ENCODE results near the gene PCDH9.

DNA sequence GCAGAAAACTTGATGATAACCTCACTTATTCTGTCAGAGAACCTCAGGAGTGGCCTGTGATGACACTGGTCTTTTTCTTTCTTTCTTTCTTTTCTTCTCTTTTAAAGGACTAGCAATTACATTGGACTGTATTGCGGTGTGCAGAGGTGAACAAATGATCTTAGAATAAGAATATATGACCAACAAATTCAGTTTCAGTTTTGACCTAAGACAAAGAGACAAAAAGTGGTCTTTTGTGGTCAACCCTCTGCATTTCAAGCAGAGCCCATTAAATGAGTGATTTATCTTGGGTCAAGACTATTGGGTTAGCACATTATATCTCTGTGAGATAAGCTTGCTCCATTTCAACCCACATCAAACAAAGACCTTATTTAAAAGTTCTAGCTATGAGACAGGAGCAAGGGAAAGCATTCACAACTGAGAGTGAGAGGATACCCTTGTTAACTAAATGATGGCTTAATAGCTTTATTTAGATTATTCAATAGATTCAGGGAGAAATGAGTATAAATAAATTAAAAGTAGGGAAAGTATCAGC, 644.4 kb downstream of the PCDH9 start:
- TF ChIP-seq, protein P1, sequence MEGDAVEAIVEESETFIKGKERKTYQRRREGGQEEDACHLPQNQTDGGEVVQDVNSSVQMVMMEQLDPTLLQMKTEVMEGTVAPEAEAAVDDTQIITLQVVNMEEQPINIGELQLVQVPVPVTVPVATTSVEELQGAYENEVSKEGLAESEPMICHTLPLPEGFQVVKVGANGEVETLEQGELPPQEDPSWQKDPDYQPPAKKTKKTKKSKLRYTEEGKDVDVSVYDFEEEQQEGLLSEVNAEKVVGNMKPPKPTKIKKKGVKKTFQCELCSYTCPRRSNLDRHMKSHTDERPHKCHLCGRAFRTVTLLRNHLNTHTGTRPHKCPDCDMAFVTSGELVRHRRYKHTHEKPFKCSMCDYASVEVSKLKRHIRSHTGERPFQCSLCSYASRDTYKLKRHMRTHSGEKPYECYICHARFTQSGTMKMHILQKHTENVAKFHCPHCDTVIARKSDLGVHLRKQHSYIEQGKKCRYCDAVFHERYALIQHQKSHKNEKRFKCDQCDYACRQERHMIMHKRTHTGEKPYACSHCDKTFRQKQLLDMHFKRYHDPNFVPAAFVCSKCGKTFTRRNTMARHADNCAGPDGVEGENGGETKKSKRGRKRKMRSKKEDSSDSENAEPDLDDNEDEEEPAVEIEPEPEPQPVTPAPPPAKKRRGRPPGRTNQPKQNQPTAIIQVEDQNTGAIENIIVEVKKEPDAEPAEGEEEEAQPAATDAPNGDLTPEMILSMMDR (IDR thresholded peaks at IDR 0.05) = no peak
- no peak for TF ChIP-seq POLR2A (IDR thresholded peaks at IDR 0.05)
